Inferior parietal cortex (tissue), 1 donor: ENCODE measurements around the gene PAX5.

Experiments used
- DNase-seq: peaks from one replicate; pipeline ENCODE4 v3.0.0-alpha.2; 2016; ENCODE audit errors: extremely low spot score

The PAX5 gene

DNA sequence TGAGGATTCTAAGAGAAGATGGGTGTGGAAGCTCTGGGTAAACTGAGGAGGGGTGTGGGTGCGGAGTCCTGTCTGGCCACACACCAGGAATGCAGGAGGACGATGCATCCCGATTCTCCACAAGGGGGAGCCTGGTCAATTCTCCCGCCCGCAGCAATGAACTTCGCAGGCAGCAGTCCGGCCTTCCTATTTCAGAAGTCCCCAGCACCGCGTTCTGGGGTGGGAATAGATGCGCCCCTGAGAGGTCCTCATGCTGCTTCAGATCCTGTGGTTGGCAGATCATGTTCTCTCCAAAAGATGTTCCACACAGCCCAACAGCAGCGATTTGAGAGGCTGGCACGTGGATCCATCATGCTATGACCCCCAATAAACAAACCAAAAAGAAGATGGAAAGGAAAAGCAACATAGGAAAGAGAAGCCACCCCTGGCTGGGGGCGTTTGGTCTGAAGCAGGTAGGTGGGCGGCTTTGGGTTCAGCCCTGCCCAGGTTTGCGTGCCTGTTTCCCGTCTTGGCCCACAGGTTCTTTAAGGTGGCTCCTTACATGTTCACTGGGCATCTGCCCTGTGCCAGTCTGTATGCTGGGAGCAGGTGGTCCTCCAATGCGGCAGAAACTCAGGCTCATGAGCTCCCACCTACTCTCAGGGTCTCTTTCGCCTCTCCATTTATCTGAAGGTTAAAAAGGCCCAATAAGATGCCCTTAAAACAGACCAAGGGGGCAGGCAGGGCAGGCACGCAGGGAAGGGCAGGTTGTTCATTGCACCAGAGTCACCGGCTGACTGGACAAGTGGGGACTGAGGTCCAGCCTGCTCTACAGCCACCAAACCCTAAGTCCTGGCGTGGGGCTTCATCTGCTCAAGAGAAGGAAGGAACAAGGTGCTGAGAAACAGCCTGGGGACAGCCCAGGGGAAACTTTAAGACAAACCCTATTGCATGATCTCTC is 171.6 kb downstream of the PAX5 start:
- peak; percentile 50 for DNase-seq

DNA sequence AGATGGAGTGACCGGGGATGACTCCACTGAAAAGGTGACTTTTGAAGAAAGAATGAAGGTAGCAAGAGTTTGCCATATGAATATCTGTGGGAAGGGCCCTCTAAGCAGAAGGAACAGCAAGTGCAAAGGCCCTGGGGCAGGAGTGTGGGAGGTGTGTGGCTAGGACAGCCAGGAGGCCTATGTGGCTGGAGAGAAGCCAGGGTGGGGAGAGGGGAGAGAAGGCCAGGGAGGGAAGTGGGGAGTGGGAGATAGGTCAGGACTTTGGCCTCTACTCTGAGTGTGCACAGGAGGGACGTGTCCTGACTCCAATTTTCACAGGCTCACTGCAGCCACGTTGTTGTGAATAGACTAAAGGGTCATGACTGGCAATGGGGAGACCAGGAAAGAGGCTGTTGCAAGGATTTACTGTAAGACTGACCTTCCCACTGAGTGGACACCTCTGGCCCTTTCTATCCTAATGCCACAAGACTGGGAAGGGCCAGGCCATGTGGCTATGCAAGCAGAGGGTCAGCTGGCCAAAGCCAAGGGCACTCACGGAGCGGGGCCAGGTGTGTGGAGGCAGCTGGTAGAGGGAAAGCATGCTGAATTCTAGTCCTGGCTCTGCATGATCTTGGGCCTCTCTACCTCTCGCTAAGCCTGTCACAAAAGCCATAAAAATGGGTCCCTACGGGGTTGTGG is 172.4 kb downstream of the PAX5 start:
- DNase-seq, result no peak

DNA sequence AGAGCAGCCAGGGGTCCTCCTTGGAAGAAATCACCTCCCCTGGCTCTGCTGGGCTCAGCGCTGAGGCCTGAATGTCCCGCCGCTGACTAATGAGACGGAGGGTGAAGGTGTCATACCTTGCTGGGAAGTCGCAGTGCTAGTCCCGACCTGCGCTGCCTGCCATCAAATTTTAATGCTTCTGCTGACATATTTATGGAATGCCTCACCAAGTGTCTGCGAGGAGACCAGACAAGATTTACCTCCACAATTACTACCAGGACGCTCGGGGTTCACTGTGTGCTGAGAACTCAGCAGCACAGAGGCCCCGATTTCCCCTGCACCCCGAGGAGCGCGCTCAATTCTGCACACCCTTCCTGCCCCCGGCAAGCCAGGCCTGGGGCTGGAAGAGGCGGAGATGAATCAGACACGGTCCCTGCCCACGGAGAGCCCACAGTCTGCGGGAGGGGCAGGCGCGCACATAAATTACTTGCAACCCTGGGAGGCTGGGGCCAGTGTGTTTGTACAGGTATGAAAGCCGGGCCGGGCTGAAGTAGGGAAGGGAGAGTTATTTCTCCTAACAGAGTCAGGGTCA is 175.2 kb downstream of the PAX5 start:
- no peak for DNase-seq

DNA sequence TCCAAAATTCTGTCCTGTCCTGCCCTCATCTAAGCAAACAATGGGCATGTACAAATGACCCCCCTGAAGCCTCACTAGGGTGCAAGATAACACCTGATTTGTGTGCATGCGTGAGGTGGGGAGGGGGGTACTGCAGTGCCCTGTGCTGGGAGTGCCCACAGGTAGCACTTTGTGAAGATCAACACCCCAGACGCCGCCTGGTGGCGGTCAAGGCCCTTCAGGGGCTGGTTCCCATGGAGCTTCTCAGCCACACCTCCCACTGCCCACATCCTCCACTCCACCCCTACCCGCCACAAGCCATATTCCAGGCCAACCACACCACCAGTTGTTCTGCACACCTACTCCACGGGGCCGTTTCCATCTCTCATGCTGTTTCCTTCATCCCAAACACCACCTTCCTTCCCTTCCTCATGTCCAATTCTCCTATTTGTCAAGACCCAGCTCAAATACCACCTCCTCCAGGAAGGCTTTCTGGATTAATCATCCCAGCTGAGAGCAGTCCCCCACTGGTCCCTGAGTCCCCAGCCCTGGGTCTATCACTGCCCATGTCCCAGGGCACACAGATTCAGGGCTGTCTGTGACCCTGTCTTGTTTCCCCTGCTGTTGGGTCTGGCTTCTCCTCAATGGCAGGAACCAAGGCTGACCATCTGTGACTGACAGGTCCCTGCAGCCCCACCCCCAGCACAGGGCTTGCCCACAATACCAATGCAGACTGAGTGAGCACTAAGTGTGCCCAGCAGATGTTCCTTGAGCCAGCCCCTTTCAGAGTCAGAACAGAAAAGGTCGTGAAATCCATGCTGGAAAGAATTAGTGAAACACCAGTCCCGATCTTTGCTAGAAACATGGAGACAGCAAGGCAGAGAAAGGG is 178.4 kb downstream of the PAX5 start:
- DNase-seq, result no peak

DNA sequence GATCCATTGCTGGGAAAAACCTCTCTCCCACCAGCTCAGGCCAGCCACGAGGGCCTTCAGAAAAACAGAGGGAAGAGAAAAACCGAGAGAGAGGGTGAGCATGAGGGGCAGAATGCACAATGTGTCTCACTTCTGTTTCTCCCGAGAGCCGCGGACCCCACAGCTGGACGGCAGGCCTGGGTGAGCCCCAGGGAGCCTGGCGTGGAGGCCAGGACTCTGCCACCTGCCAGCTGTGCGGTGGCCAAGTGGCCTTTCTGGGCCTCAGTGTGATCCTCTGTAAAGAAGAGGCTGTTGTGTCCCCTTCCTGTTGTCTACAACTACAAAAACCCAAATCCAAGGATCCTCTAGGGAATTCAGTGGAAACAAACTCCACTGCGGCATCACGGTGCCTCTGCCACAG is 179.3 kb downstream of the PAX5 start:
- DNase-seq, result no peak

DNA sequence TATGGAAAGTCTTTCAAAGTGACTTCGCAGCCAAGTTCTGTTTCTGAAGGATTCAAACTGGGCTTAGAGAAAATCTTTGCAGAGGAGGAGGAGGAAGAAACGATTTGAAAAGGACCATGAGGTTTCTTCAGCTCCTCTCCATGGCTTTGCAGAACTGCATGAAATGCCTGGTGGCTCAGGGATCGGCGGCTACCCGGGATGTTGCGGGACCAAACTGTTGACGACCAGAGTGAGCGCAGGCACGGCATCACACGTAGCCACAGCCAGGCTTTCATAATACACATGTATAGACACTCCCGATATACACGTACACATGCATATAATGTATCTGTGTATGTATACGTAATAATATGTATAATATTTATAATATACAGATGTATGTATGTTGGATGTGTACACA is 180.0 kb downstream of the PAX5 start:
- DNase-seq, result no peak

DNA sequence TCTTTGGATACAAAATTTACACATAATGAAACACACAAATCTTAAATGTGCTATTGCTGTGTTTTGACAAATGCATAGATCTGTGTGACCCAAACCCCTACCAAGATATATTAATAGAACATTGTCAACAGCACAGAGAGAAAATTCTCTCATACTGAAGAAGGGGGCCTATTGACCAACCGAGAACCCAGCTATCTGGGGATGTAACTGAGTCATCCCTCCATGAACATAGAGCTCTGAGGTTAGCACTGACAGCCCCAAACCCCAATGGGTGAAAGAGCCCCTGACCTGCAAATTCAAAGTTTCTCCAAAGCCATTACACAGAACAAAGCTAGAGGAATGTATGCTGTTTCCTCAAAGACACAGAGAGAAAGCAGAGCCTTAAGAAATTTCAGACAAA is 180.8 kb downstream of the PAX5 start:
- DNase-seq, result no peak

DNA sequence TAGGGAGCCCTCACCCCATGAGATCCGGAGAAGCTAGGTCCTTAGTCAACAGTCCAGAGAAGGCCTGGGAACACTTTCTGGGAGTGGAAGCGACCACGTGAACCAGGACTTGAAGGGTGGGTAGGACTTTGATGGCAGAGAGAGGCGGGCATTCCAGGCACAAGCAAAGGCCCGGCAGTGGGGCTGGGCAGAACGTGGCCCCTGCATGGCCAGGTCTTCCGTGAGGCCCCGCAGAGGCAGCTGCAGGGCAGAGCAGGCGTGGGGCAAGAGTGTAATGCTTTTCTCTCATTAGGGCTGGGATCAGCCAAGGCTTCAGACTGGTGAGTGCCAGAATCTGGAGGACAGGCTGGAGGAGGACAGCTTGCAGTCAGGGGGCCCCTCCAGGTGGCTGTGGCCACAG is 184.1 kb downstream of the PAX5 start:
- no peak for DNase-seq

DNA sequence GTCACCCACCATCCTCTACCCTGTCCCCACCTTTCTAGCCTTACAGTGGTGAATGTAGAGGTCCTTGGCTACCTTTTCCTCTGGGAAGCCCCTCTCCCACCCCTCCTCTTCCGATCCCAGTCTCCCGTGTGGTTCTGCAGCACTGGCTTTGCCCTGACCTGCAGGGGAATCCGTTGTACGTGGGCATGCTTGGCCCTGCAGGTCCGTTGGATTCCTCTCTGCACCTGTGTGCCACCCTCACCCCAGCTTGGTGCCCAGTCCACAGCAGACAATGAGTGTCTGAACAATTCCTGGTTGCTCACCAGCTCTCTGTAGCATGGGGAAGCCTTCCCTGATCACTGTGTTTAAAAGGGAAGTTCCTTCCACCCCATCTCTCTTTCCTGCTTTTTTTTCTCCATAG is 185.1 kb downstream of the PAX5 start:
- DNase-seq, result no peak

DNA sequence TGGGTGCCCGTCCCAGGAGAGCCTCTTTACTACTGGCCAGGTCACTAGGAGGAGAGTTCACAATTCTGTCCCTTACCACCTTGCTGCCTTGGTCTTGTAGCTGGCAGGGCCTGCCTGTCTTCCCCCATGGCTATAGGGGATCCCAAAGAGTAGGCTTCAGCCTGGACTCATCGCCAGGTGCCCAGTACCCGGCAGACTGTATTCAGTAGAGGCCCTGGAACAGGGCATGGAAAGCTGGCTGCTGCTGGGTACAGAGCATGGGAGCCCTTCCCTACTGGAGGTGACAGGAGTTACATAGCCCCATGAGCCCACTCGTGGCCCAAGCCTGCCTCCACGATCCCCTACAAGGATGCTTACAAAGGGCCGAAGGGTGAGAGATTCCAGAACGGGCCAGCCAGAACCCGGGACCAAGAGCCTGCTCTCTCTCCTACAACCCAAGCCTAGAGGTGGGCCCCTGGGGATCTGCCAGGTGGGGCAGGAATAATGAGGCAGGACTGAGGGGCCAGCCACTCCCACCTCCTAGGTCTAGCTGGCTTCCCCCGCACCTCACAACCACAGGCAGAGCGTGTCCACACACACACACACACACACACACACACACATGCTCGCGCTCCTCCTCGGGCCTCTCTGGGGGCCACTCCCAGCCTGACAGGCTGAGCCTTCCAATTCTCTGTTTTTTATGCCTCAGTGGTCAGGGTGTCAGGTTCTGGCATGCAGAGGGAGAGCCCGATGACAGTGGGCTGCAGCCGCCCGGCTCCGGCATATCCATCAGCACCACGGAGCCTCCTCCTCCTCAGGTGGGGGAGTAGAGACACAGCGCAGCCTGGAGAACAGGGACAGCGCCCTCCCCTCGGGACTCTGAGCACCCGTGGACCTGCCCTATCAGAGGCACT is 186.0 kb downstream of the PAX5 start:
- no peak for DNase-seq

DNA sequence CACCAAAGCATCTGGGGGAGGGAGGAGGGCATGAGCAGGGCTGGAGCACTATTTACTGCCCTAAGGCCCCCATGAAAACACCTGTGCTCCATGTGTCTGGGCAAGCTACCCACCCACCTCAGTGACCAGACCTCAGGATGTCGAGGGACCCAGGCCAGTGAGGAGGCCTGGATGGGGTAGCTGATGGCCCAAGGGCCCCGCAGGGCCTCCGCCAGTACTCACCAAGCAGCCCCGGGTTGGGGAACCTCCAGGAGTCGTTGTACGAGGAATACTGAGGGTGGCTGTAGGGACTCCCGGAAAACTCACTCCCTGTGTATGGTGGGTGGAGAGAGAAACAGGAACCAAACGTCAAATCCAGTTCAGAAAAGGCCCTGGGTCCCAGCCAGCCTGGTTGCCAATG is 187.4 kb downstream of the PAX5 start:
- no peak for DNase-seq

DNA sequence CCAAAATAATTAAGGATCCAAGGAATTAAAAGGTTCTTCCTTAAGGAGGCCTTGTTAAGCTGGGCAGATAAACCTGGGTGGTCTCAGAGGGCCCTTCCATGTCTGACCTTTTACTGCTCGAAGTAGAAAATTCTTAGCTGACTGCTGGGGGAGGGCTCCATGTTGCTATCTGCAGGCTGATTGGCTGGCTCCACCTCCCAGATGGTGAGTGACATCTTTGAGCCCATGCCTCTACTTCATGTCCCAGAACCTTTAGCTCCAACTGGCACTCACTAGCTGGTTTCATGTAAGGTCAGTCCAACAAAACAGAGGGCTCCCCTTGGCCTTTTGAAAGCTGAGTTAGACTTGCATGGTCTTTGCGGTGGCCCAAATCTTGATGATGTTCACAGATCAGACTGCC is 188.2 kb downstream of the PAX5 start:
- DNase-seq, result no peak

DNA sequence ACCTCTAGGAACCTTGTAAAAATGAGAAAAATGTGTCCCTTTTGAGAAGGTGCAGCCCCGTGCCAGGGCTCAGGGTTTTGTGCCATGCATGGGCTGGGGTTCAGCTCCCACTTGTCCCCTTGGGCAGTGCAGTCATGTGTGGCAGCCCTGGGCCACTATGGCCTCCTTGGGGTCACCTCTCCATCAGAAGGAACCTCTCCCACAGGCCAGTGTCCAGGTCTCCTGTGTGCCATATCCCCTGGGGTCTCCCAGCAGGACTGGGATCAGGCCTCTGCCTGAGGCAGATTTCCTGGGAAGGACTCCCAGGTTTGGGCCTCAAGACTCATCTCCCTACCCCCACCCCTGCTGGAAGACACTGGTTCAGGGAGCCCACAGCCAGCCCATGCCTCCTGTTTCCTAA is 189.1 kb downstream of the PAX5 start:
- no peak for DNase-seq

DNA sequence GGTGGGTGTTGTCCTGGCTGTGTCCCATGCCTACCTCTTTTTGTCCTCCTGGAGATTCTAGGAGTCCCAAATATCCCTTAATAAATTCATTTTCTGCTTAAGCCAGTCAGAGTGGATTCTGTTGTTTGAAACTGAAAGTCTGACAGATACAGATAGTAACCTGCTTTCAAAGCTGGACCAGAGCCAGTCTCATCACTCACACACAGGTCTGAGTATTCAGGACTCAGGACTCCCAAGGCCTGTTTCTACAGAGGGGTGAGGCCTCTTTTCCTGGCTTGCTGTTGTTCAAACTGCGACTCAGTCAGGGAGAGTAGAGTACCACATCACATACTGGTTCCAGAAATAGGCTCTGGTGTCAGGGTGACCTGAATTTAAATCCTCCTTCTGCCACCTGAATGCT is 190.1 kb downstream of the PAX5 start:
- no peak for DNase-seq

DNA sequence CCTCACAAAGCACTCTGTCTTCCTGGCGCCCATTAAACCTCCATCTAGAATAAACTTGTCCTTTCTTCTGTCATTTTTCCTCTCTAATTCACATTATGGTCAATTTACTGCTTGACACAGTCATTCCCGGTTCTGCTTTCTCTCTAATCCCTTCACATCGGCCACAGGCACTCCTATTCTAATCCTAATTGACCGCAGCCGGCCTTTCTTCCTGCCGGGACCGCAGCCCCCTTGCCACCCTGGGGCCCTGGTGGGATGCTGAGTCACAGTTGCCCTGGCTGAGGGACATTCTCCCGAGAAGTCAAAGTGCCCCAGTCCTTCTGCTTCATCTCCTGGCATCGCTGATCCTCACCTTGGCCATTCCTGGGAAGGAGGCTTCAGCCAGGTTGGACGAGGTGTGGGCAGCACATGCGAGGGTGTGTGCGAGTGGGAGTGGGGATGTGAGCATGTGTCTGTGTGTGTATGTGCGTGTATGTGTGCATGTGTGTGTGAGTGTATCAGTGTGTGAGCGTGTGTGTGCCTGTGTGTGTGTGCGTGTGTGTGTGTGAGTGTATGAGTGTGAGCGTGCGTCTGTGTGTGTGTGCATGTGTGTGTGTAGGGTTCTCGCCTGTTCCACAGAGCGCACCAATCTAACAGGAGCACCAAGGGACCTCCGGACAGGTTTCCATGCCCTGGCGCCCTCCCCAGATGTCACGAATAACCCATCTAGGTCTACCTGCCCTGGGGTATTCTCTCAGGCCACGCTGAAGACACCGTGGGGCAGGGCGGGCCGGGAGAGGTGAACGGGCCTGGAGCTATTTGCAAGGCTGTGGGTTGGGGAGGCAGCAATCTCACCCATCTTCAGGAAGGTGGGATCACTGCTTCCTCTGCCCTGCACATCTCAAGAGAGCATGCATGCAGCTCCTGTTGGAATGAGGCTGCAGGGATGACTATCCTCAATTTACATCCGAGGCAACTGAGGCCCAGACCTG is 191.2 kb downstream of the PAX5 start:
- DNase-seq, result no peak

DNA sequence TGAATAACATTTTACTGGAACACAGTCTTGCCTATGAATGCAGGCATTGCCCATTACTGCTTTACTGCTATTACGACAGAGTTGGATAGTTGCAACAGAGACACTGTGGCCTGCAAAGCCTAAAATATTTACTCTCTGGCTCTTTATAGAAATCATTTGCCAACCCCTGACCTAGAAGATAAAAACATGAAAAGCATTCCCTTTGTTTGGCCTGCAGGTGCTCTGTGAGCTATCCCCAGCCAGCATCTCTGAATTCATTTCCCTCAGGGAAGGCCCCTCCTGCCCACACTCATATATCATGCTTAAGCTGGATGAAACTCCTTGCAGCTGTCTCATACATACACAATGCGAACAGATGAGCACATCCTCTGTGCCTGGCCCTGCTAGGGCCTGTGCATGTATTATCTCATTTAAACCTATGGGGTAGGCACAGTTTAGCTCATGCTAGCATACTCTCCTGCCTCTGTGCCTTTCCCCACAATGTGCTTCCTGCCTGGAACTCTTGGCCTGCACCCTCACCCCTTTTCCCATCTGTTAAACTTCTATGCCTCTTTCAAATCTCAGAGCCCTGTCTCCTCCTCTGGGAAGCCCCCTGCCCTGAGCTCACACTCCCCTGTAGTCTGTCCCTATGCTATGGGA is 193.1 kb downstream of the PAX5 start:
- no peak for DNase-seq

DNA sequence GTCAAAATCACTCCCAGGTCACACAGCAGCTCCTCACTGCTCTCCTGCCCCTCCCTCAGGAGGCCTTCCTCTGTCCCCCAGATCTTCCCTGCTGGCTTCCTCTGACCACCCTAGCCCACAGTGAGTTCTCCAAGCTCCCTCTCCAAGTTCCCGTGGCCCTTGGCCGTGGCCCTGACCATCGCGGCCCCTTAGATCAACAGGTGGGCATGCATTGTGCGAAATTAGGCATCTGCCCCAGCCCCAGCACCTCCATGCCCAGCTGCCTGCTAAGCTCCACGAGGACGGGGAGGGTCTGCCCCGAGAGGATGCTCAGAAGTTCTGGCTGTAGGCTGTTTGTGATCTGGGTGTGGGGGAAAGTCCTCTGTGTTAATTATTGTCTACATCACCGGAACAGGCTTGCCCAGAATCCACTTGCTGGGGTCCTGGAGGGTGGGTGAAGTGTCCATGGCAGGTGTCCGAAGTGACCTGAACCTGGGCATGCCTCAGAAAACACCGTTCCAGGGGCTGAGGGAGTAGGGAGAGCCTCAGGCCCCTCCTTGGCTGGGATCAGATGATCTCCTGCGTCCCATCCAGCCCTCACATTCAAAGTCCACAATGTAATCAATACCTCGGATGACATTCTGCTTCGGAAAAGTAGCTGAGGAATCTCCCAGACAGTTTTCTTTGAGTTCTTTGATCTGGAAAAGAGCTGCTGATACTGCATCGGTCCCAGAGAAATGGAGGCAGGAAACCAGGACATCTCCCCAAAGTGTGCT is 194.8 kb downstream of the PAX5 start:
- no peak for DNase-seq
